ENCODE results near the gene ITPA.

DNA sequence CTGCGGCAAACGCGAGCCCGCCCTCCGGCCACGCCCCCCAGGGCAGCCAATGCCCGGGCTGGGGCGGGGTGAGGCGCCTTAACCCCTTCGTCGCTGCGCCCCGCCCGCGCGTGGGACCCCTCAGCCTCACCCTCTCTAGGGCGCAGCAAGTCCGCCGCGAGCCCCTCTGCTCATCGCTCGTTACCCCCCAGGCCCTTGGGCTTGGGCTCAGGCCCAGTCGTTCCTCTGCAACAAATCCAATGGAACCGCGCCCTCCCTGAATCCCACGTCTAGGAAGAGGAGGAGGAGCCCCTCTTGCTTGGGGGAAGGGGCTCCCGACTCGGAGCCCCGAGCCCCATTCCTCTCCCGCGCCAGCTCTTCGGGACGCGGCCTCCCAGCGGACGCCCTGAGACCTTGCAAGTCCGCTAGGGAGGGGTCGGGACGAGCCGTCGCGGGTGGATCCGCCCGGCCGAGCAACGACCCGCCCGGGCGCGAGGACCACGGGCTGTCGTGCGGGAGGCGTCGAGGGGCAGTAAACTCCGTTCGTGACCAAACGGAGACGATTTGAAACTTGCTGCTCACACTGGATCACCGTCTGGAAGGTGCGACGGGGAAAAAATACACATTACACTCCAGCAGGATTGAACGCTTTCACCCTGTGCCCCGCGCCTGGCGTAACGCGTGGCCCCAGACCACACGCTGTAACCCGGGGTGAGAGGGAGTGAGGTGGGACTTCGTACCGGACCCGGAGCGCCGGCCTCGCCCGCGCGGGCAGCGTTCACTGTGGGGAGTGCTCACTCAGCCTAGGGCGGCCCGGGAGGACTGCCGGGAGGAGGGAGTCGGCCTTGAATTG is 35.5 kb upstream of the ITPA start:
- TF ChIP-seq FOS (IDR thresholded peaks at IDR 0.05; ENCODE audit: borderline replicate concordance, insufficient read depth, low read length) (no peak), EZH2 (IDR thresholded peaks at IDR 0.05; ENCODE audit: borderline replicate concordance, low read depth, low read length, severe bottlenecking) (no peak), POLR2A (IDR thresholded peaks at IDR 0.05; ENCODE audit: low read depth, low read length) (peak; percentile 41), POLR2AphosphoS5 (IDR thresholded peaks at IDR 0.05; ENCODE audit: insufficient read depth, low read depth, low read length) (no peak)
- TF ChIP-seq, protein P1, sequence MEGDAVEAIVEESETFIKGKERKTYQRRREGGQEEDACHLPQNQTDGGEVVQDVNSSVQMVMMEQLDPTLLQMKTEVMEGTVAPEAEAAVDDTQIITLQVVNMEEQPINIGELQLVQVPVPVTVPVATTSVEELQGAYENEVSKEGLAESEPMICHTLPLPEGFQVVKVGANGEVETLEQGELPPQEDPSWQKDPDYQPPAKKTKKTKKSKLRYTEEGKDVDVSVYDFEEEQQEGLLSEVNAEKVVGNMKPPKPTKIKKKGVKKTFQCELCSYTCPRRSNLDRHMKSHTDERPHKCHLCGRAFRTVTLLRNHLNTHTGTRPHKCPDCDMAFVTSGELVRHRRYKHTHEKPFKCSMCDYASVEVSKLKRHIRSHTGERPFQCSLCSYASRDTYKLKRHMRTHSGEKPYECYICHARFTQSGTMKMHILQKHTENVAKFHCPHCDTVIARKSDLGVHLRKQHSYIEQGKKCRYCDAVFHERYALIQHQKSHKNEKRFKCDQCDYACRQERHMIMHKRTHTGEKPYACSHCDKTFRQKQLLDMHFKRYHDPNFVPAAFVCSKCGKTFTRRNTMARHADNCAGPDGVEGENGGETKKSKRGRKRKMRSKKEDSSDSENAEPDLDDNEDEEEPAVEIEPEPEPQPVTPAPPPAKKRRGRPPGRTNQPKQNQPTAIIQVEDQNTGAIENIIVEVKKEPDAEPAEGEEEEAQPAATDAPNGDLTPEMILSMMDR (IDR thresholded peaks at IDR 0.05; ENCODE audit: extremely low read depth in 1 of 2, insufficient read depth in 1 of 2, low read depth in 1 of 2, low read length in 2 of 2), result peak in 1 of 2 donors; percentile 28
